ENCODE data around the gene SOS1.

Gene SOS1

DNA sequence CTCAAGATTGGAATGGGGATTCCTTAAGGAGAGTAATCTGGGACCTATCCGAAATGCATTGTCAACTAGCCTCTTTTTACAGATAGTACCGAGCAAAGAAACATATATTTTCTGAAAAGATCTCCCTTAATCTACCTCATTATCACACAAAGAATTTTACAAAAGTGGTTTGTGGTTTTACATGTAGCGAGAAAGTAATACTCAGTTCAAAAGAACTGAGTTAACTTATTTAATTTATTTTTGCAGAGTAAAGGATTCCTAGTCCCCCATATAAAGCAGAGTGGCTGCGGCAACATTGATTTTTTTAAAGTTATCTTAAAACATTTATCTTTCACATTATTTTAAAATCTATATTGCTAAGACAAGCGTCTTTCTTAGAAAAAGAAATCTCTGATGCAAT is 15.9 kb upstream of the SOS1 start:
- no peak overlapping the region for H3K4me3 ChIP-seq (ENCODE audit: low read depth, low read length)
- TF ChIP-seq, protein P1, sequence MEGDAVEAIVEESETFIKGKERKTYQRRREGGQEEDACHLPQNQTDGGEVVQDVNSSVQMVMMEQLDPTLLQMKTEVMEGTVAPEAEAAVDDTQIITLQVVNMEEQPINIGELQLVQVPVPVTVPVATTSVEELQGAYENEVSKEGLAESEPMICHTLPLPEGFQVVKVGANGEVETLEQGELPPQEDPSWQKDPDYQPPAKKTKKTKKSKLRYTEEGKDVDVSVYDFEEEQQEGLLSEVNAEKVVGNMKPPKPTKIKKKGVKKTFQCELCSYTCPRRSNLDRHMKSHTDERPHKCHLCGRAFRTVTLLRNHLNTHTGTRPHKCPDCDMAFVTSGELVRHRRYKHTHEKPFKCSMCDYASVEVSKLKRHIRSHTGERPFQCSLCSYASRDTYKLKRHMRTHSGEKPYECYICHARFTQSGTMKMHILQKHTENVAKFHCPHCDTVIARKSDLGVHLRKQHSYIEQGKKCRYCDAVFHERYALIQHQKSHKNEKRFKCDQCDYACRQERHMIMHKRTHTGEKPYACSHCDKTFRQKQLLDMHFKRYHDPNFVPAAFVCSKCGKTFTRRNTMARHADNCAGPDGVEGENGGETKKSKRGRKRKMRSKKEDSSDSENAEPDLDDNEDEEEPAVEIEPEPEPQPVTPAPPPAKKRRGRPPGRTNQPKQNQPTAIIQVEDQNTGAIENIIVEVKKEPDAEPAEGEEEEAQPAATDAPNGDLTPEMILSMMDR (IDR thresholded peaks at IDR 0.05; ENCODE audit: low read depth, low read length) = no peak

DNA sequence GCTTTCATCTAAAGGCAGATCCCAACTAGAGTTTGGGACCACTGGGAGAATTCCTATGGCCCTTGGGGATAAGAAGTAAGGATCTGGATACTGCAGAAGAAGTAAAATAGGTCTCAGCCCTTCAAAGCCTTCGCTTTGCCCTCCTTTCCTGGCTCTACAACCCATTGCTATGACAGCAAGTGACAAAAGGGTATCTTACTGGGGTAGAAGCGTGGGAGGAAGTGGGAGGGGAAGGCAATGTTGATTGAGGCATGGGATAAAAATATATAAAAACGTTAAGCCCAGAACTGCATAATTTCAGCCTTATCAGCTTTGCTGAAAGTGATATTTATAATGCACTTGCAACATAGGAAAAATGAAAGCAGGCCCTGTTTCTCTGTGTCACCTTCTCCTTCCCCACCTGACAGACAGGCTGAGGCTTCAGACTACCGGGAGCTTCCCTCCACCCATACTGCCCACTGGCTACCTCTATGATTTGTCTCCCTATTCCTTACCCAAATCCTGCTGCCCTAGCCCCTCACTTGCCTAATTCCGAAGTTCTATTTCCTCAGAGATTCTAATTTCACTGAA is 14.9 kb upstream of the SOS1 start:
- TF ChIP-seq, protein P1 (IDR thresholded peaks at IDR 0.05; ENCODE audit: low read depth, low read length) = no peak
- no peak overlapping the region for H3K4me3 ChIP-seq (ENCODE audit: low read depth, low read length)

DNA sequence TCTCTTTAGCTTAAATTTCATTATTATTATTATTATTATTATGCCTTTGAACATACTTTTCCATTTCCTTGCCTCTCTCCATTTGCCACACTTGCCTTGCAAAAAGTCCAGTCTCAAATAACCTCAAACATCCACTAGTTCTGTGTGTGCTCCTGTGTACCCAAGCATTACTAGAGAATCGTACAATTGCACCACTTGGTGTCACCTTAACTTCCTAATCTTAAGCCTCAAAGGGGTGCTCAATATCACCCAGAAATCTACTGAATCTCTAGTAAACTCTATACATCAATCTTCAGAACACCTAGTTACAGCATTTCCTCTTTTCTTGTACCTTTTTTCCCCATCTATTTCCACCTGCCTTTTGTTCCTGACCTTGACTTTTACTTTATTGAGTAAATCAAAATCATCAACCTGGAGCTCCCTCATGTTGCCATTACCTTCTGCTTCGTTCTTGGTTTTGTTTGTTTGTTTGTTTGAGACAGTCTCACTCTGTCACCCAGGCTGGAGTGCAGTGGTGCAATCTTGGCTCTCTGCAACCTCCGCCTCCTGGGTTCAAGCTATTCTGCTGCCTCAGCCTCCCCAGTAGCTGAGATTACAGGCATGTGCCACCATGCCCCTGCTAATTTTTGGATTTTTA is 12.5 kb upstream of the SOS1 start:
- H3K4me3 ChIP-seq (ENCODE audit: low read depth, low read length) = no peak overlapping the region
- TF ChIP-seq, protein P1 (IDR thresholded peaks at IDR 0.05; ENCODE audit: low read depth, low read length) = no peak

DNA sequence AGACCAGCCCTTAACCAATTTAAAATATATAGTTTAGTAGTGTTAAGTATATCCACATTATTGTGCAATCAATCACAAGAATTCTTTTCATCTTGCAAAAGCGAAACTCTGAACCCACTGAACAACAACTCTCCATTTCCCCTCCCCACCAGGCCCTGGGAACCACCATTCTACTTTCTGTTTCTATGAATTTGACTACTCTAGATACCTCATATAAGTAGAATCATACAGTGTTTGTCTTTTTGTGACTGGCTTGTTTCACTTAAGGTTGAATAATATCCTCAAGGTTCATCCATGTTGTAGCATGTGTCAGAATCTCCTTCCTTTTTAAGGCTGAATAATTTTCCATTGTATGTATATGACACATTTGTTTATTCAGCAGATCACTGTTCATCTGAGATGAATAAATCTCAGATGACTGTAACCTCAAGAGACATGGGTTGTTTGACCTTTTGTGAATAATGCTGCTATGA is 8.1 kb upstream of the SOS1 start:
- TF ChIP-seq, protein P1 (IDR thresholded peaks at IDR 0.05; ENCODE audit: low read depth, low read length) = no peak
- H3K4me3 ChIP-seq (ENCODE audit: low read depth, low read length) = no peak overlapping the region

DNA sequence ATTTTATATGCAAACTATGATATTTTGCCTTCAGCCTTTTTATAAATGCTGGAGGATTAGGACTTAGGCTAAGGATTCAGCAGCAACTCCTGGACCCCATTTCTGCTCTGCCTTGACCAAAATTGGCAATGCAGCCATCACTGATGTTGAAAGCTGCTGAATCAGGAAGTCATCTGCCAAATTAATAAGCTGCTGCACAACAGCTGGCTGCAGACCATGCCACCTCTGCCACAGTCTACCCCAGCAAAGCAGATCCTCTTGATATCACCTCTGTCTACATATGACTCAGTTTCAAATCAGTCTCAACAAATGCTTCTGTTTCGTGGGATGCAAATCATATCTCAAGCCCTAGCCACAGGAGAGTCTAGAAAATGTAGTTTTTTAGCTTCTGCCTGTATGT is 7.1 kb upstream of the SOS1 start:
- TF ChIP-seq, protein P1 (IDR thresholded peaks at IDR 0.05; ENCODE audit: low read depth, low read length) = no peak
- H3K4me3 ChIP-seq (ENCODE audit: low read depth, low read length) = no peak overlapping the region

DNA sequence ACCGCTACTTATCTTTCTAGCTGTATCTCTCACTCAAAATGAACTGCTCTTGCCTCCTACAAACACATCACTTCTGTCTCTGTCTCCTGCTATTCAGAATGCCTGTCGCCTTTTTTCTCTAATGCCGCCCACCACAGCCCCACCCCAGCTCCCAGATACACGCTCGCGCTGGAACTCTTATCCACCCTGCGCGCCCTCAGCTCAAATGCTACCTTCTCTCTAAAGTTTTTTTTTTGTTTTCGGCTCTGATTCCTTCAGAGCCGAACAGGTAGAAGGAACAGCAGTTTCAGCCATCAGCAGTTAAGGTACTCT is 3.9 kb upstream of the SOS1 start:
- TF ChIP-seq, protein P1 (IDR thresholded peaks at IDR 0.05; ENCODE audit: low read depth, low read length) = no peak
- H3K4me3 ChIP-seq (ENCODE audit: low read depth, low read length) = peak overlapping the region; percentile 71

DNA sequence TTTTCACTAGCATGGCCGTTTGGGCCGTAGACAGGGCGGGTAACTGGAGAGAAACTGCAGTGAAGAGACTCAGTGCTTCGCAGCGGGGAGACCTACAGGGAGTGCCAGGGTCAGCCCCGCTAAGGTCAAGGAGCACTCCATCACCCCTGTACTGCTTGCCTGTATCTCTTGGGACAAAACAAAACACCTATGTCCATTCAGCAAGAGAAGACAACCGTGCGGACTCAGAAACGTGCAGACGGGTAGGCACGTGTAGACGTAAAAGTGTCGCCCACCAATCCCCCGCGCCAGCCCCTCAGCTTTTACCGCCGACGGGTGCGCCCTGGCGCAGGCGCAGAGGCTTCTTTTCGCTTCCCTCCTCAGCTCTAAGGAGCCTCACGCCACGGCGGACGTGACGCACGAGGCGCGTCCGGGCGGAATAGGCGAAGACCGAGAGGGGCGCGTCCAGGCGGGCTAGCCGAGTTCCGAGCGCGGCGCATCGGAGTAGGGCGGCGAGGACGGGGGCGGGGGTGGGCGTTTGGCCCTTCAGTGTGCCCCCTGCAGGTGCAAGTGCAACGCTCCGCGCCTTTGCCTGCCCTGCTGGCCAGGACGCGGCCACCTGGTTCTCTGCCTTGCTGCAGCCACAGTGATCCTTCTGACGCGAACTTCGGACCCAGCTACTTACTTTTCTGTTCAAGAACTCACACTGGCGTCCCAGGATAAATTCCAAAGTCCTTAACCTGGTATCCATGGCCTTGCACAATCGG is 3.3 kb upstream of the SOS1 start:
- TF ChIP-seq, protein P1 (IDR thresholded peaks at IDR 0.05; ENCODE audit: low read depth, low read length) = peak; percentile 20; the same call in 1 of the 2 replicates
- H3K4me3 ChIP-seq (ENCODE audit: low read depth, low read length) = peak overlapping the region; percentile 71
